Naive thymus-derived CD4-positive, alpha-beta T cell (primary cell): ENCODE results near the gene IFI44. TPM values are rescaled to one million over a fixed set of nuclear protein-coding genes. Genes with fewer than 3 reads are reported as not detected.

ENCODE experiments used
- ATAC-seq: fragments of 150-1000 bp; cut with Tn5 transposase; 2 replicates; pipeline ENCODE4 v1.10.0; 2021; ENCODE audit warnings: mild to moderate bottlenecking, moderate library complexity
- CTCF ChIA-PET: fragments of 350-600 bp; sonication (Branson Sonifier 250); formaldehyde crosslinking; loops from one replicate; lab custom pipeline; 2021; ENCODE audit warnings: antibody characterized with exemption; lab: Charles Lee
- POLR2A ChIA-PET: fragments of 350-600 bp; sonication (Branson Sonifier 250); formaldehyde crosslinking; loops from one replicate; lab custom pipeline; 2021; ENCODE audit warnings: antibody characterized with exemption, inconsistent platforms; lab: Charles Lee
- DNase-seq, 9 donors: peaks; one replicate each; pipeline versions ENCODE4 v3.0.0 to v3.0.0-alpha.2; 2020 to 2022; ENCODE audit warnings: mixed read lengths in 1 of 9
- H3K27ac ChIP-seq: one replicate; pipeline ENCODE4 v1.7.0; 2013; ENCODE audit warnings: mild to moderate bottlenecking, low read depth, low read length, moderate library complexity
- H3K27me3 ChIP-seq, 2 donors: one replicate each; pipeline ENCODE4 v1.7.0; 2013; ENCODE audit warnings: low read length in 2 of 2, mild to moderate bottlenecking in 2 of 2, moderate library complexity in 2 of 2; ENCODE audit not compliant: control insufficient read depth in 2 of 2, insufficient read depth in 2 of 2
- H3K36me3 ChIP-seq, 3 experiments: 1 replicate in 2 of 3; 2 replicates in 1 of 3; pipeline ENCODE4 v1.7.0; 2013; ENCODE audit warnings: low read length in 3 of 3, mild to moderate bottlenecking in 3 of 3, moderate library complexity in 1 of 3; ENCODE audit not compliant: insufficient read depth in 3 of 3, control insufficient read depth in 2 of 3
- H3K4me1 ChIP-seq, 2 donors: one replicate each; pipeline ENCODE4 v1.7.0; 2013; ENCODE audit warnings: low read length in 2 of 2, mild to moderate bottlenecking in 2 of 2, moderate library complexity in 1 of 2; ENCODE audit not compliant: control insufficient read depth in 2 of 2, insufficient read depth in 2 of 2
- H3K4me3 ChIP-seq: 2 replicates; pipeline ENCODE4 v1.7.0; 2013; ENCODE audit warnings: mild to moderate bottlenecking, low read length
- H3K9me3 ChIP-seq, 3 experiments: 1 replicate in 2 of 3; 2 replicates in 1 of 3; pipeline ENCODE4 v1.7.0; 2013; ENCODE audit warnings: low read length in 3 of 3; ENCODE audit not compliant: control insufficient read depth in 2 of 3
- H3K27ac Mint-ChIP-seq, 9 donors: one replicate each; pipeline ENCODE4 v1.8.0; 2020 to 2022; ENCODE audit warnings: mixed read lengths in 9 of 9, mild to moderate bottlenecking in 8 of 9, moderate library complexity in 5 of 9, inconsistent platforms in 2 of 9
- H3K27me3 Mint-ChIP-seq, 5 donors: one replicate each; pipeline ENCODE4 v1.8.0; 2021 to 2022; ENCODE audit warnings: mixed read lengths in 5 of 5, mild to moderate bottlenecking in 1 of 5
- H3K36me3 Mint-ChIP-seq, 5 donors: one replicate each; pipeline ENCODE4 v1.8.0; 2020 to 2022; ENCODE audit warnings: mixed read lengths in 5 of 5, mild to moderate bottlenecking in 3 of 5, inconsistent platforms in 1 of 5
- H3K4me1 Mint-ChIP-seq, 7 donors: one replicate each; pipeline ENCODE4 v1.8.0; 2020 to 2022; ENCODE audit warnings: mixed read lengths in 7 of 7, mild to moderate bottlenecking in 3 of 7, inconsistent platforms in 1 of 7
- H3K4me3 Mint-ChIP-seq, 10 donors: one replicate each; pipeline ENCODE4 v1.8.0; 2020 to 2022; ENCODE audit warnings: mild to moderate bottlenecking in 10 of 10, mixed read lengths in 10 of 10, moderate library complexity in 6 of 10, inconsistent platforms in 2 of 10
- H3K9me3 Mint-ChIP-seq, 11 donors: one replicate each; pipeline ENCODE4 v1.8.0; 2020 to 2022; ENCODE audit warnings: mixed read lengths in 11 of 11, mild to moderate bottlenecking in 4 of 11, inconsistent platforms in 1 of 11, moderate library complexity in 1 of 11
- intact Hi-C, 2 donors: fragments of 100-400 bp; cut with micrococcal nuclease; formaldehyde crosslinking; loops; one replicate each; pipeline ENCODE4 v1.15.1; 2023
- polyA plus RNA-seq, 2 donors: library from polyadenylated mRNA; unstranded; fragments of 300-500 nt; fragmentation: Illumina TruSeq; gene quantifications; one replicate each; pipeline ENCODE4 v1.2.3, GENCODE V29; 2021
- total RNA-seq, 6 experiments: library from RNA in 5 of 6; stranded (reverse) in 5 of 6; gene quantifications; 1 replicate in 5 of 6; 2 replicates in 1 of 6; pipeline ENCODE4 v1.2.3 and lab custom pipeline; 2021 to 2026

Gene IFI44
- total and polyA plus RNA-seq, 7 experiments from 2014 or later = 9.8 to 142 (median 25.4) TPM

- POLR2A ChIA-PET = no interaction called here
- no peak for DNase-seq
- no peaks in the 10 kb centered on the region for H3K9me3 Mint-ChIP-seq
Measured at GRCh38 chr1:78668427-78668826, 18.8 kb downstream of the IFI44 start.

GRCh38 chr1:78672428-78672827 lies 22.8 kb downstream of the IFI44 start:
- no peaks in the 10 kb centered on the region for H3K27me3 ChIP-seq
- no peaks in the 10 kb centered on the region for H3K36me3 ChIP-seq
- DNase-seq (no peak), ATAC-seq (no peak)
- CTCF ChIA-PET = interaction anchor here (1.2 to 8.8 kb wide), 3 partner anchors 33 to 55 kb away, joined by 4 to 67 read pairs (median 22); partner anchors contain the start of gene IFI44L
- no peaks in the 10 kb centered on the region for H3K9me3 ChIP-seq
- no peak overlapping the region for H3K27ac ChIP-seq
- H3K27me3 Mint-ChIP-seq = no peaks in the 10 kb centered on the region
- no peak overlapping the region for H3K4me3 ChIP-seq
- peaks cover 0 to 9% (median 0%) of the 10 kb centered on the region in 5 donors for H3K36me3 Mint-ChIP-seq
- no peaks in the 10 kb centered on the region for H3K9me3 Mint-ChIP-seq
- H3K4me1 ChIP-seq = no peaks in the 10 kb centered on the region
- peaks cover 0 to 27% (median 8%) of the 10 kb centered on the region in 7 donors for H3K4me1 Mint-ChIP-seq
- POLR2A ChIA-PET = interaction anchor here (1.1 kb wide), 1 partner anchor 46 kb away, joined by 3 read pairs; no protein-coding TSS in a partner anchor
- H3K27ac Mint-ChIP-seq = no peak overlapping the region
- no peak overlapping the region for H3K4me3 Mint-ChIP-seq
- intact Hi-C loops = loop anchor here in 1 of 2 donors (10.0 kb wide), 1 partner anchor 338 kb away; no protein-coding TSS in a partner anchor

More at GRCh38 chr1:78668427-78668826, 18.8 kb downstream of the IFI44 start:
- intact Hi-C loops = no loop called here
- Histone ChIP-seq H3K4me3 (no peak overlapping the region), H3K27me3 (no peaks in the 10 kb centered on the region), H3K27ac (no peak overlapping the region), H3K4me1 (no peaks in the 10 kb centered on the region), H3K9me3 (no peaks in the 10 kb centered on the region), H3K36me3 (peaks cover 0 to 2% (median 0%) of the 10 kb centered on the region in 3 experiments)
- peaks cover 0 to 19% (median 8%) of the 10 kb centered on the region in 7 donors for H3K4me1 Mint-ChIP-seq
- peaks cover 2 to 22% (median 3%) of the 10 kb centered on the region in 5 donors for H3K36me3 Mint-ChIP-seq
- no peaks in the 10 kb centered on the region for H3K27me3 Mint-ChIP-seq
- ATAC-seq = no peak
- CTCF ChIA-PET = interaction anchor here (8.8 kb wide), 1 partner anchor 47 kb away, joined by 67 read pairs; the partner anchor contains the start of gene IFI44L
- no peak overlapping the region for H3K27ac Mint-ChIP-seq
- no peak overlapping the region for H3K4me3 Mint-ChIP-seq

GRCh38 chr1:78673120-78673519 lies 23.5 kb downstream of the IFI44 start:
- no peak overlapping the region for H3K27ac ChIP-seq
- H3K9me3 ChIP-seq = no peaks in the 10 kb centered on the region
- intact Hi-C loops = loop anchor here in 1 of 2 donors (10.0 kb wide), 1 partner anchor 338 kb away; no protein-coding TSS in a partner anchor
- H3K4me3 Mint-ChIP-seq = no peak overlapping the region
- H3K4me1 ChIP-seq = no peaks in the 10 kb centered on the region
- POLR2A ChIA-PET = interaction anchor here (1.0 to 1.1 kb wide), 2 partner anchors 26 to 47 kb away, joined by 3 read pairs; no protein-coding TSS in a partner anchor
- H3K27ac Mint-ChIP-seq = peak overlapping the region in 2 of 9 donors; percentile 25 to 28
- H3K9me3 Mint-ChIP-seq = no peaks in the 10 kb centered on the region
- peaks cover 0 to 2% (median 0%) of the 10 kb centered on the region in 5 donors for H3K27me3 Mint-ChIP-seq
- CTCF ChIA-PET = interaction anchor here (1.2 to 8.8 kb wide), 3 partner anchors 33 to 56 kb away, joined by 4 to 67 read pairs (median 22); partner anchors contain the start of gene IFI44L
- peaks cover 0 to 9% (median 0%) of the 10 kb centered on the region in 5 donors for H3K36me3 Mint-ChIP-seq
- DNase-seq = peak in 3 of 9 donors; percentile 28 to 35 (median 33)
- no peaks in the 10 kb centered on the region for H3K27me3 ChIP-seq
- H3K4me1 Mint-ChIP-seq = peaks cover 4 to 34% (median 8%) of the 10 kb centered on the region in 7 donors
- no peaks in the 10 kb centered on the region for H3K36me3 ChIP-seq
- no peak for ATAC-seq
- H3K4me3 ChIP-seq = no peak overlapping the region

- H3K4me1 Mint-ChIP-seq = peaks cover 3 to 33% (median 6%) of the 10 kb centered on the region in 7 donors
- H3K27ac ChIP-seq = no peak overlapping the region
- peaks cover 0 to 6% (median 0%) of the 10 kb centered on the region in 5 donors for H3K27me3 Mint-ChIP-seq
- CTCF ChIA-PET = interaction anchor here (1.0 to 8.8 kb wide), 8 partner anchors 25 to 544 kb away, joined by 3 to 67 read pairs (median 4); partner anchors contain the start of genes IFI44 and IFI44L
- peaks cover 0 to 5% (median 0%) of the 10 kb centered on the region in 11 donors for H3K9me3 Mint-ChIP-seq
- intact Hi-C loops = loop anchor here (1.0 to 10.0 kb wide), 9 partner anchors 25 to 546 kb away; no protein-coding TSS in a partner anchor
- no peak overlapping the region for H3K4me3 ChIP-seq
- no peak overlapping the region for H3K27ac Mint-ChIP-seq
- peaks cover 0 to 9% (median 0%) of the 10 kb centered on the region in 5 donors for H3K36me3 Mint-ChIP-seq
- H3K36me3 ChIP-seq = no peaks in the 10 kb centered on the region
- no peak overlapping the region for H3K4me3 Mint-ChIP-seq
- no peaks in the 10 kb centered on the region for H3K27me3 ChIP-seq
- ATAC-seq (peak; percentile 67), DNase-seq (peak in 7 of 9 donors; percentile 38 to 72 (median 62))
- no peaks in the 10 kb centered on the region for H3K9me3 ChIP-seq
- no peaks in the 10 kb centered on the region for H3K4me1 ChIP-seq
- POLR2A ChIA-PET = interaction anchor here (0.7 to 1.2 kb wide), 4 partner anchors 9 to 59 kb away, joined by 3 to 5 read pairs (median 3); partner anchors contain the start of gene IFI44L
Measured at GRCh38 chr1:78676347-78676982, 26.8 kb downstream of the IFI44 start.

GRCh38 chr1:78676993-78677392 lies 27.4 kb downstream of the IFI44 start:
- no peaks in the 10 kb centered on the region for H3K9me3 ChIP-seq
- H3K4me3 ChIP-seq = no peak overlapping the region
- ATAC-seq = no peak
- ChIA-PET CTCF (interaction anchor here (0.5 to 3.0 kb wide), 5 partner anchors 49 to 533 kb away, joined by 3 to 17 read pairs (median 4); no protein-coding TSS in a partner anchor), POLR2A (no interaction called here)
- peaks cover 0 to 5% (median 0%) of the 10 kb centered on the region in 11 donors for H3K9me3 Mint-ChIP-seq
- H3K27me3 Mint-ChIP-seq = peaks cover 0 to 7% (median 0%) of the 10 kb centered on the region in 5 donors
- no peaks in the 10 kb centered on the region for H3K27me3 ChIP-seq
- peak overlapping the region in 1 of 9 donors; percentile 60 for H3K27ac Mint-ChIP-seq
- no peak for DNase-seq
- no peaks in the 10 kb centered on the region for H3K4me1 ChIP-seq
- no peaks in the 10 kb centered on the region for H3K36me3 ChIP-seq
- intact Hi-C loops = loop anchor here (1.0 to 10.0 kb wide), 9 partner anchors 26 to 547 kb away; no protein-coding TSS in a partner anchor
- H3K36me3 Mint-ChIP-seq = peaks cover 0 to 7% (median 0%) of the 10 kb centered on the region in 5 donors
- no peak overlapping the region for H3K27ac ChIP-seq
- peaks cover 0 to 28% (median 1%) of the 10 kb centered on the region in 7 donors for H3K4me1 Mint-ChIP-seq
- H3K4me3 Mint-ChIP-seq = no peak overlapping the region

- intact Hi-C loops = loop anchor here in 1 of 2 donors (2.0 to 10.0 kb wide), 3 partner anchors 27 to 533 kb away; no protein-coding TSS in a partner anchor
Measured at GRCh38 chr1:78677788-78678187, 28.2 kb downstream of the IFI44 start.

More at GRCh38 chr1:78677788-78678187, 28.2 kb downstream of the IFI44 start:
- Mint-ChIP-seq H3K4me3 (peak overlapping the region in 1 of 10 donors; percentile 63), H3K27ac (peak overlapping the region in 1 of 9 donors; percentile 85), H3K4me1 (peaks cover 0 to 28% (median 0%) of the 10 kb centered on the region in 7 donors), H3K36me3 (peaks cover 0 to 7% (median 0%) of the 10 kb centered on the region in 5 donors), H3K27me3 (peaks cover 0 to 11% (median 0%) of the 10 kb centered on the region in 5 donors), H3K9me3 (peaks cover 0 to 5% (median 0%) of the 10 kb centered on the region in 11 donors)
- H3K4me3 ChIP-seq = no peak overlapping the region
- ATAC-seq (no peak), DNase-seq (no peak)
- ChIA-PET POLR2A (interaction anchor here (0.6 to 0.9 kb wide), 2 partner anchors 35 to 56 kb away, joined by 3 read pairs; no protein-coding TSS in a partner anchor), CTCF (interaction anchor here (0.5 to 3.0 kb wide), 9 partner anchors 49 to 534 kb away, joined by 3 to 17 read pairs (median 4); partner anchors contain the start of gene IFI44L)
- H3K36me3 ChIP-seq = no peaks in the 10 kb centered on the region
- H3K27me3 ChIP-seq = no peaks in the 10 kb centered on the region
- no peaks in the 10 kb centered on the region for H3K9me3 ChIP-seq
- no peaks in the 10 kb centered on the region for H3K4me1 ChIP-seq
- no peak overlapping the region for H3K27ac ChIP-seq
